H1 (cell line): ENCODE measurements around the gene KPNA4. TPM values are rescaled to one million over a fixed set of nuclear protein-coding genes. Genes with fewer than 3 reads are reported as not detected.

ENCODE experiments used
- BRCA1 ChIP-seq: IDR thresholded peaks from 2 replicates; pipeline ENCODE4 v1.6.1; 2012; ENCODE audit warnings: low read depth, low read length, improper control_type of control experiment
- CBX5 ChIP-seq: fragments of 300-800, 300-1000 bp; sonication (generic); IDR thresholded peaks from 2 replicates; pipeline ENCODE4 v1.7.1; 2016; ENCODE audit warnings: antibody characterized with exemption, low read length, low read depth
- CHD1 ChIP-seq: IDR thresholded peaks from 2 replicates; pipeline ENCODE4 v1.6.1; 2012; ENCODE audit warnings: low read depth, low read length, improper control_type of control experiment
- CHD2 ChIP-seq: IDR thresholded peaks from 2 replicates; pipeline ENCODE4 v1.6.1; 2012; ENCODE audit warnings: low read length, improper control_type of control experiment
- CTBP2 ChIP-seq: IDR thresholded peaks from 2 replicates; pipeline ENCODE4 v1.7.0; 2011; ENCODE audit warnings: borderline replicate concordance, mild to moderate bottlenecking, moderate library complexity, mixed read lengths, low read length; ENCODE audit not compliant: insufficient read depth, insufficient read length
- FOSL1 ChIP-seq: IDR thresholded peaks from 2 replicates; pipeline ENCODE4 v1.6.1; 2011; ENCODE audit warnings: mild to moderate bottlenecking, low read depth, low read length, moderate library complexity; ENCODE audit not compliant: insufficient read depth
- MAFK ChIP-seq: IDR thresholded peaks from 2 replicates; pipeline ENCODE4 v1.6.1; 2012; ENCODE audit warnings: low read depth, mild to moderate bottlenecking, improper control_type of control experiment, low read length
- POLR2AphosphoS5 ChIP-seq: IDR thresholded peaks from 2 replicates; pipeline ENCODE4 v1.6.1; 2011; ENCODE audit warnings: low read depth, low read length
- RAD21 ChIP-seq, 2 experiments: IDR thresholded peaks in 1 of 2; conservative IDR thresholded peaks in 1 of 2; 2 replicates each; pipeline ENCODE4 v1.6.1; 2011; ENCODE audit warnings: low read depth in 2 of 2, low read length in 2 of 2, improper control_type of control experiment in 1 of 2, inconsistent platforms in 1 of 2, mild to moderate bottlenecking in 1 of 2, moderate library complexity in 1 of 2
- polyA plus RNA-seq, 7 experiments: library from polyadenylated mRNA; depleted of rRNA in 3 of 7; stranded (reverse) in 5 of 7; unstranded in 2 of 7; fragments of >200 nt in 5 of 7; fragments of 200-250 nt in 2 of 7; gene quantifications; 1 replicate in 5 of 7; 2 replicates in 1 of 7; 4 replicates in 1 of 7; pipeline versions ENCODE4 v1.2.1 to v1.2.3, GENCODE V29; 2011 to 2013; ENCODE audit warnings: missing spikeins in 2 of 7, mixed read lengths in 2 of 7
- total RNA-seq: library from RNA; stranded (reverse); fragmentation: NEBNext Ultra II Directional; extraction: Animal tissue kit (Norgen Biotek cat#: 25700); gene quantifications from 2 replicates; pipeline ENCODE4 v1.2.1, GENCODE V29; 2021

Gene KPNA4
- total and polyA plus RNA-seq, 2 of the 8 experiments (the other 6 are each of a cell fraction or from before 2014, with no cell fraction given), result 13.2 to 81.9 TPM

DNA sequence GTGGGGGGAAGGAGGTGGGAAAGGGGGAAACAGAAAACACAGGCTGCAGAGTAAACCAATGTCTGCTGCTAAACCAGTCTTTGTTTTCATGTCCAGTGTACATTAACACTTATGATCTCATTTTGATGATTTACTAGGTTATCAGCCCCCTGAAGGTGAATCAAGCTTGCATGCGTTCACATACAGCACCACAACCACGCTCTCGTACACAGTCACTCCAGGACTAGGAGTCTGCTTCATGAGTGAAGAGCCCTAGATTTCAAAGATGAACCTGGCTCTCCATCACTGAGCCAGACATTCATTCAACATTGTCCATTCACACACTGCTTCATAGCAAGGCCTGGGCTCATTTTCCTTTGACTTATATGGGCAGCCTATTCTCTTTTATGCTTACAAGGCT lies 64.0 kb downstream of the KPNA4 start (continued):
- TF ChIP-seq BRCA1 (no peak), CTBP2 (no peak), CHD1 (no peak), MAFK (no peak), RAD21 (IDR thresholded peaks at IDR 0.05 in 1 of 2, conservative IDR thresholded peaks at IDR 0.05 in 1 of 2; ENCODE audit: low read depth in 2 of 2, low read length in 2 of 2) (no peak), CHD2 (no peak), CBX5 (no peak), FOSL1 (no peak), POLR2AphosphoS5 (no peak)
